Measurements from ENCODE around the gene EGFL8. TPM values are rescaled to one million over a fixed set of nuclear protein-coding genes. Genes with fewer than 3 reads are reported as not detected.

The EGFL8 gene
- total RNA-seq, 2 donors from 2014 or later: 12.2 to 19.5 TPM

- H3K36me3 ChIP-seq: no peaks in the 10 kb centered on the region
- intact Hi-C loops (cut with DNase I): loop anchor here (5.0 kb wide), 1 partner anchor 775 kb away; no protein-coding TSS in a partner anchor
- H3K27ac ChIP-seq: peak overlapping the region; percentile 99
- peak overlapping the region; percentile 57 to 63 for H3K4me3 ChIP-seq
- H3K4me1 ChIP-seq (replicated peaks): no peaks in the 10 kb centered on the region
- no peak for DNase-seq (ENCODE audit: low spot score)
- TF ChIP-seq POLR2AphosphoS5 (IDR thresholded peaks at IDR 0.05) (no peak), POLR2A (IDR thresholded peaks at IDR 0.05) (peak; percentile 12)
- no peaks in the 10 kb centered on the region for H3K9me3 ChIP-seq
- 22% methylated on average over 28 of the region's 28 CpGs for WGBS
- no peaks in the 10 kb centered on the region for H3K27me3 ChIP-seq (replicated peaks; ENCODE audit: insufficient read depth)
These were observed 32.6 kb downstream of the EGFL8 start for GRCh38 chr6:32196682-32197616.

GRCh38 chr6:32198345-32198696, 33.9 kb downstream of the EGFL8 start:
- Histone ChIP-seq H3K4me3 (no peak overlapping the region), H3K4me1 (replicated peaks) (no peaks in the 10 kb centered on the region), H3K9me3 (no peaks in the 10 kb centered on the region), H3K27me3 (replicated peaks; ENCODE audit: insufficient read depth) (no peaks in the 10 kb centered on the region), H3K36me3 (no peaks in the 10 kb centered on the region), H3K27ac (no peak overlapping the region)
- WGBS: 71% methylated on average over 3 of the region's 3 CpGs
- intact Hi-C loops (cut with DNase I): loop anchor here (5.0 kb wide), 1 partner anchor 774 kb away; no protein-coding TSS in a partner anchor
- no peak for DNase-seq (ENCODE audit: low spot score)
- TF ChIP-seq POLR2A (IDR thresholded peaks at IDR 0.05) (no peak), POLR2AphosphoS5 (IDR thresholded peaks at IDR 0.05) (no peak)
- TF ChIP-seq, protein P1, sequence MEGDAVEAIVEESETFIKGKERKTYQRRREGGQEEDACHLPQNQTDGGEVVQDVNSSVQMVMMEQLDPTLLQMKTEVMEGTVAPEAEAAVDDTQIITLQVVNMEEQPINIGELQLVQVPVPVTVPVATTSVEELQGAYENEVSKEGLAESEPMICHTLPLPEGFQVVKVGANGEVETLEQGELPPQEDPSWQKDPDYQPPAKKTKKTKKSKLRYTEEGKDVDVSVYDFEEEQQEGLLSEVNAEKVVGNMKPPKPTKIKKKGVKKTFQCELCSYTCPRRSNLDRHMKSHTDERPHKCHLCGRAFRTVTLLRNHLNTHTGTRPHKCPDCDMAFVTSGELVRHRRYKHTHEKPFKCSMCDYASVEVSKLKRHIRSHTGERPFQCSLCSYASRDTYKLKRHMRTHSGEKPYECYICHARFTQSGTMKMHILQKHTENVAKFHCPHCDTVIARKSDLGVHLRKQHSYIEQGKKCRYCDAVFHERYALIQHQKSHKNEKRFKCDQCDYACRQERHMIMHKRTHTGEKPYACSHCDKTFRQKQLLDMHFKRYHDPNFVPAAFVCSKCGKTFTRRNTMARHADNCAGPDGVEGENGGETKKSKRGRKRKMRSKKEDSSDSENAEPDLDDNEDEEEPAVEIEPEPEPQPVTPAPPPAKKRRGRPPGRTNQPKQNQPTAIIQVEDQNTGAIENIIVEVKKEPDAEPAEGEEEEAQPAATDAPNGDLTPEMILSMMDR (IDR thresholded peaks at IDR 0.05): no peak

- intact Hi-C loops (cut with DNase I): loop anchor here (5.0 kb wide), 1 partner anchor 773 kb away; no protein-coding TSS in a partner anchor
- TF ChIP-seq, protein P1 (IDR thresholded peaks at IDR 0.05): no peak
- TF ChIP-seq POLR2A (IDR thresholded peaks at IDR 0.05): no peak
- H3K36me3 ChIP-seq: no peaks in the 10 kb centered on the region
- no peak for DNase-seq (ENCODE audit: low spot score)
- H3K4me1 ChIP-seq (replicated peaks): no peaks in the 10 kb centered on the region
- no peak overlapping the region for H3K27ac ChIP-seq
- WGBS: 90% methylated on average over 17 of the region's 17 CpGs
- no peaks in the 10 kb centered on the region for H3K27me3 ChIP-seq (replicated peaks; ENCODE audit: insufficient read depth)
- H3K9me3 ChIP-seq: no peaks in the 10 kb centered on the region
- H3K4me3 ChIP-seq: no peak overlapping the region
These were observed 34.5 kb downstream of the EGFL8 start for GRCh38 chr6:32198866-32199265.

DNA sequence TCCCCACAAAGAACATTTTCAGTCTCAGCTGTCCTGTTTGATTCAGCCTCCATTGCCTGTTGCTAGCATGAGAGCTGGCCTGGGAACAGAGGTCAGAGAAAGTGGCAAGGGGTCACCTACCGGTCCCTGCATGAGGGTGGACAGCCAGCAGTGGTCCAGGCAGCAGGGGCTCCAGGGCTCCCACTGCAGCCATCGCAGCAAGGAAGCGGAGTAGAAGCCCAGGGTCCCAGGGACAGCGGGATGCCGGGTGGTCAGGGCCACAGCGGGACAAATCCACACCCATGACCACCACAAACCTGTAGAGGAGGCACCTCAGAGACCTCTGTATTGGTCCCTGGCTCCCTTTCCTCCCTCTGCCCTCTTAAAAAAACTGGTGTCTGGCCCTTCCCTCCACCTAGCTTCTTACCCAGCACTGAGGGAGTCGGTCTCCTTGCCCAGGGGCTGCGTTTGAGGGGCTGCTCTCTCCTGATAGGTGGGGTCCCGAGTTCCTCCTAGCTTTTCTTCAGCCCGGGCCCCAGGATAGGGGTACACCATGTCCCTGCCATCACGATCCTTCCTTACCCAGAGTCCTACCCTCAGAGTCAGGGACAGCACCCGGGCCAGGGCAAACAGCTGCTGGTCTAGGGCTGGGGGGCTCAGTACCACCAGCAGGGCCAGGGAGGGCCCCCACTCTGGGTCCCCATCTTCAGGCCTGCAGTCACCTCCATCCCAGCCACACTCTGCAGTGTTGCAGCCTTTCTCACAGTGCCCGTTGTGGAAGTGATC, 36.5 kb downstream of the EGFL8 start:
- Histone ChIP-seq H3K27ac (no peak overlapping the region), H3K4me3 (no peak overlapping the region), H3K9me3 (no peaks in the 10 kb centered on the region), H3K36me3 (no peaks in the 10 kb centered on the region), H3K4me1 (replicated peaks) (no peaks in the 10 kb centered on the region), H3K27me3 (replicated peaks; ENCODE audit: insufficient read depth) (no peaks in the 10 kb centered on the region)
- 92% methylated on average over 13 of the region's 13 CpGs for WGBS
- TF ChIP-seq, protein P1 (IDR thresholded peaks at IDR 0.05): no peak
- no peak for TF ChIP-seq POLR2AphosphoS5 (IDR thresholded peaks at IDR 0.05)
- no peak for TF ChIP-seq POLR2A (IDR thresholded peaks at IDR 0.05)
- intact Hi-C loops (cut with DNase I): no loop called here
- DNase-seq (ENCODE audit: low spot score): no peak

GRCh38 chr6:32202186-32202585, 37.8 kb downstream of the EGFL8 start:
- no peaks in the 10 kb centered on the region for H3K9me3 ChIP-seq
- TF ChIP-seq POLR2A (IDR thresholded peaks at IDR 0.05): no peak
- TF ChIP-seq, protein P1 (IDR thresholded peaks at IDR 0.05): no peak
- no peak for TF ChIP-seq POLR2AphosphoS5 (IDR thresholded peaks at IDR 0.05)
- no peak overlapping the region for H3K27ac ChIP-seq
- intact Hi-C loops (cut with DNase I): no loop called here
- DNase-seq (ENCODE audit: low spot score): no peak
- H3K4me3 ChIP-seq: no peak overlapping the region
- H3K36me3 ChIP-seq: no peaks in the 10 kb centered on the region
- no peaks in the 10 kb centered on the region for H3K27me3 ChIP-seq (replicated peaks; ENCODE audit: insufficient read depth)
- no peaks in the 10 kb centered on the region for H3K4me1 ChIP-seq (replicated peaks)
- 81% methylated on average over 9 of the region's 9 CpGs for WGBS

Measured in prostate gland (tissue), 2 donors.